Activated CD4-positive, CD25-positive, alpha-beta regulatory T cell treated with anti-CD3 and anti-CD28 coated beads, Interleukin-2, amount 50 U/mL, for 72 hours (primary cell): ENCODE measurements around the gene VWA7.
"Not testable (repeated sequence)": the region's sequence is repeated elsewhere in the genome, so short reads cannot be mapped to it uniquely, and the experiment has no call there.

ENCODE experiments used
- DNase-seq: peaks from one replicate; pipeline ENCODE4 v3.0.0; 2021

Gene VWA7, protein sequence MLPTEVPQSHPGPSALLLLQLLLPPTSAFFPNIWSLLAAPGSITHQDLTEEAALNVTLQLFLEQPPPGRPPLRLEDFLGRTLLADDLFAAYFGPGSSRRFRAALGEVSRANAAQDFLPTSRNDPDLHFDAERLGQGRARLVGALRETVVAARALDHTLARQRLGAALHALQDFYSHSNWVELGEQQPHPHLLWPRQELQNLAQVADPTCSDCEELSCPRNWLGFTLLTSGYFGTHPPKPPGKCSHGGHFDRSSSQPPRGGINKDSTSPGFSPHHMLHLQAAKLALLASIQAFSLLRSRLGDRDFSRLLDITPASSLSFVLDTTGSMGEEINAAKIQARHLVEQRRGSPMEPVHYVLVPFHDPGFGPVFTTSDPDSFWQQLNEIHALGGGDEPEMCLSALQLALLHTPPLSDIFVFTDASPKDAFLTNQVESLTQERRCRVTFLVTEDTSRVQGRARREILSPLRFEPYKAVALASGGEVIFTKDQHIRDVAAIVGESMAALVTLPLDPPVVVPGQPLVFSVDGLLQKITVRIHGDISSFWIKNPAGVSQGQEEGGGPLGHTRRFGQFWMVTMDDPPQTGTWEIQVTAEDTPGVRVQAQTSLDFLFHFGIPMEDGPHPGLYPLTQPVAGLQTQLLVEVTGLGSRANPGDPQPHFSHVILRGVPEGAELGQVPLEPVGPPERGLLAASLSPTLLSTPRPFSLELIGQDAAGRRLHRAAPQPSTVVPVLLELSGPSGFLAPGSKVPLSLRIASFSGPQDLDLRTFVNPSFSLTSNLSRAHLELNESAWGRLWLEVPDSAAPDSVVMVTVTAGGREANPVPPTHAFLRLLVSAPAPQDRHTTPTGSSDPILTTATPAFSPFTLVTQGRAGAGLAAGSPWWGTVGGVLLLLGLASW

DNA sequence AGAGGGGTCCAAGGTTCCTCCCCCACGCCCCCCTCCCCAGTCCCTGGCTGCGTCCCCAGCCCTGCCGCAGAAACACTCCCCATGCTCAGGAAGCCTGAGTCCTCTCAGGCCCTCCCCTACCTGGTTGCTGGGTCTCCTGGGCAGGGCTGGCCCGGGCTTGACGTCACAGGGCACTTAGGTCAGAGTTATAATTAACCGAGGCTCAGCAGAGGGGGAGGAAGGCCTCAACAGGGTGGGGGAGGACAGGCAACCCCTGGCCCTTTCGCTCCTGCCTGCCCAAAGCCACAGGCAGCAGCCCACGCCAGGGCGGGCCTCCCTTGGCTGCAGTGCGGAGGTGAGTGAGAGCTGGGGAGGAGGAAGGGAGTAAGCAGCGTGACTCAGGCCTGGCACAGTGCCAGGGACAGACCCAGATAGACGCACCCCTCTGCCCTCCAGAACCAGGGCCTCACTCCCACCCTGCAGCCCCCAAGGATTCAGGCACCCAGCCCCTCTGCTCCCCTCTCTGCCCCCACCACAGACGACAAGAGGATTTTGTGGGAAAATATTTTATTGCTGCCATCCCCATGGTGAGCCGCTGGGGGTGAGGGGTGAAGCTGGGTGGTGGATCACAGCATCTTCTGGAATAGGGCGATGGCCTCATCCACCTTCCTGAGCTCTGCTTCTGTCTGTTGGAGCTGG, at the start of gene VWA7:
TSS of gene VWA7 (minus strand) at position 340 of the 678 bp plus-strand sequence. CDS start 549 bp downstream, outside the sequence.
- peak; percentile 72 for DNase-seq

DNA sequence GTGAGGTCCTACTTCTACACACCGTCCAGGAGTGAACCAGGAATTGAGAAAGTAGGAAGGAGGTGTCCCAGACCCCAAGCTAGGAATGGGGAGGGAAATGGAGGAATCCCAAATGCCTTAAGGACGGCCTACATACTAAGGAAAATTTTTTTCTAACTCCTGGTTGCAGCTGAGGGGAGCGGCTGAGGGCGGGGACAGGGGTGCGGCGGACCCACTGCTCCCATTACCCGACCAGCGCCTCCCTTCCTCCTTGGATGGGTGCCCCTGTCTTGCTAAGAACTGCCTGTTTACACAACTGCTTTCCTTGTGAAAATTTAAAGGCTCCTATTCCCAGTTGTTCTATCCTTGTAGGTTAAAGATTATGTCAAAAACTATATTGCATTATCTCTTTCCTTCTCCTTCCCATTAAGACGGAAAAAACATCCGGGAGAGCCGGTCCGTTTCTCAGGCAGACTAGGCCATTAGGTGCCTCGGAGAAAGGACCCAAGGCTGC, 49.7 kb upstream of the VWA7 start:
- DNase-seq = no peak

DNA sequence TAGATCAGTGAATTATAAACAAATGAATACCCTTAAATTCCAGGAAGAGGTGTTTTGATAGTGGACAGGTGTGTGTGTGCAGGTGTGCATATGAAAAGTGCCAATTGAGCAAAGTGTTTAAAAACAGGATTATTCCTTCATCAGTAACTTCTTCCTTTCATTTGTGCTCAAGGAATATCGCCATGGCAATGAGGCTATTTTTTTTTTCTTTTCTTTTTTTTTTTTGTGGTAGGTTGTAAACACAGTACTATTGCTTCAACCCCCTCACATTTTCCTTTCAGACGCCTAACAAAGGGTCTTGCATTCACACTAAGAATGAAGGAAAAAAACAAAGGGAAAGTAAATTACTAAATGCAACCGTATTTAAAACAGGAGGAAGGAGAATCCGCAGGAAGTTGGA, 48.4 kb upstream of the VWA7 start:
- no peak for DNase-seq

DNA sequence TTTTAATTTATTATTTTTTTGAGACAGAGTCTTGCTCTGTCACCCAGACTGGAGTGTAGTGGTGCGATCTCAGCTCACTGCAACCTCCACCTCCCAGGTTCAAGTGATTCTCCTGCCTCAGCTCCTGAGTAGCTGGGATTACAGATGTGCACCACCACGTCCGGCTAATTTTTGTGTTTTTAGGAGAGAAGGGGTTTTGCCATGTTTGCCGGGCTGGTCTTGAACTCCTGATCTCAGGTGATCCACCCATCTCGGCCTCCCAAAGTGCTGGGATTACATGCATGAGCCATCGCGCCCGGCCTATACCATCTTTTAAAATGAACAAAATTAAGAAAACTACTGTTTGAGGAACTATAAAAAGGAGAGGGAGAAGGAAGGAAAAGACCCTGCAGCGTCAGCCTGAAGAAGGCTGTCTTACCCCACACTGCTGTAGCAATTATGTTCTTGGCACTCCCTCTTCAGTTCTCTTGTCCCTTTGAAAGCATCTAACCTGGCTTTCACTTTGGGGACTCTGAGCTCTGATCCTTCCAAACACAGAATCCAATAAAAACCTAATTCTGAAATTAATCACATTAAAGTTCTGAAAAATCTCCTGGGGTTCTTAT, 46.6 kb upstream of the VWA7 start:
- not testable (repeated sequence) for DNase-seq

DNA sequence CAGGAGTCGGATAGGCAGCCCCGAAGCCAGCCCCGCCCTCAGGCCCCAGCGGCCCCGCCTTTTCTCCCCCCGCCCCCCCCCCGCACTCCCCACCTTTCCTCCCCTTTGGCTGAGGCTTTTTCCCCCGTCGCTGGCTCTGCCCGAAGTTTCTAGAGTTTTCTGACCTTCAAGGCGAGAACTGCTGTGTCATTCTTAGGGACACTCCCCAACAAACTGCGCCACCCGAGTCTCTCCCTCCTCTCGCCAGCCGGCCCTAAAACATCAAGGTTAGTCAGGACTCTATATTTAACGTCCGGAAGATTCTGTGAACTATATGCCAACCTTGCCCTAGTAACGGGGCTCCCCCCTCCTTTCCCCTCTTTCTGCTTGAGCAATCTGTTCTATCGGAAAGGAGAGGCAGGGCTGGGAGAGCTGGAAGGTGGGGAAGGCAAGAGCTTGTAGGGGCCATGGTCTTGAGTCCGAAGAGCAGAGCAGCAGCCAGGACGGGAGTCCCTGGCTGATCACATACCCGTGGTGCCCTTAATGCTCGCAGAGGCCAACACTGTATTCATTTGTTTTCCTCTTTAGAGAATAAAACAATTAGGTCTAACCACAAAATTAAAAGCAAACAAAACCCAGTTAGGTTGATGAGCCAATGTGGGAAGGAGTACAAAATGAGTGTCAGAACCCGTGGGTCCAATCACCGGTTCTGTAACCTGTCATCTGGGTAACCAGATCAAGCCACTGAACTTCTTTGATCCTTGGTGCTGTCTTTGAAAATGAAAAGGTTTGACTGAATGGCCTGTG, 45.1 kb upstream of the VWA7 start:
- DNase-seq = peak; percentile 69

DNA sequence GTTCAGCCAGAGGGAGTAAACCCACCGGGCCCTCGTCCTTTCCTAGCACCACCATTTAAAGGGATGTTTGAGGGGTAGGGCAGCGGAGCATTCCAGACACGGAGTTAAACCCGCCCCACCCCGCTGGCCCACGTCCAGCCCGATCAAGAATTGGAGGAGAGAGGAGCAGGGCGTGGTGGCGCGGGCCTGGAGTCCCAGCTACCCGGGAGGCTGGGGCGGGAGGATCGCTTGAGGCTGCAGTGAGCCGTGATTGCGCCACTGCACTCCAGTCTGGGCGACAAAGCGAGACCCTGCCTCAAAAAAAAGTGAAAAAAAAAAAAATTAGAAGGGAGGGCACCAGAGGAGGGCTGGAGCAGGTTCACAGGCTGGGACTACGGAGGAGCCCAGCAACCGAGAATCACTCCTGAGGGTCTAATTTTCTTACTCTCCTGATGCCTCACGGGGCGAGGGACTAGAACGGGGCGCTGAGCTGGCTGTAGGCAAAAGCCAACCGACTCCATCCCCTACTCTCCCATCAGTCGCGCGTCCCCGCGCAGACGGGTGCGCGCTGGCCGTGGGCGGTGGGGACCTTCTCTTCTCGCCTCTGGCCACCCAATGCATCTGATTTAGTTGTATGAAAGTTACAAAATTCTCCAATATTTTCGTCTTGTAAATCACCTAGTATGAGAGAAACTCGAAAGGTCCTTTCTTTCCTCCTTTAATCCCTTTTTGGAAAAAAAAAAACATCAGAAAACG, 44.3 kb upstream of the VWA7 start:
- peak; percentile 75 for DNase-seq

DNA sequence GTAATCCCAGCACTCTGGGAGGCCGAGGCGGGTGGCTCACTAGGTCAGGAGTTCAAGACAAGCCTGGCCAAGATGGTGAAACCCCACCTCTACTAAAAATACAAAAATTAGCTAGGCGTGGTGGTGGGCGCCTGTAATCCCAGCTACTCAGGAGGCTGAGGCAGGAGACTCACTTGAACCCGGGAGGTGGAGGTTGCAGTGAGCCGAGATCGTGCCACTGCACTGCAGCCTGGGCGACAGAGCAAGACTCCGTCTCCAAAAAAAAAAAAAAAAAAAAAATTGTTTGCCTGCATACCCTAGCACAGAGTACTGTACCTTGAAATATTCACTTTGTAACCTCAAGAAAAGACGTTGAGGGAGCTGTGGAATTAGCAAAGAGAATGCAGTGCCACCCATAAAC, 43.3 kb upstream of the VWA7 start:
- not testable (repeated sequence) for DNase-seq

DNA sequence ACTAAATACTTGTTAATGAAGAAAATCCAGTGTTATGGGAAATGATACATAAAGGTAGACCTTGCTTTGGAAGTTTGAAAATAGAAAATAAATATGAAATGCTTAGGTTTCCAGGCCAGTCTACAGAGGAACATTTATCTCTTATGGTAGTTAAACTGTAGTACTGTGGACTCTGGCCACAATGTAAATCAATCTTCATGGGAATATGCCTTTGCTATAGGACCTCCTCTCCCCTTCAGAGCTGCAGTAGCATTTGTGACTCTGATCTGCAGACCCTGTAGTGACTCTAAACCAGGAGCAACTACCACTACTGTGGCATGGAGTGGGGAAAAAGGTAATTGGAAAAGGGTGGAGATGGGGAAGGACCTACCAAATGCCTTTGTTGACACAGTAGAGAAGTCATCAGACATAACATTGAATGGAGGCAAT, 42.8 kb upstream of the VWA7 start:
- DNase-seq = no peak

DNA sequence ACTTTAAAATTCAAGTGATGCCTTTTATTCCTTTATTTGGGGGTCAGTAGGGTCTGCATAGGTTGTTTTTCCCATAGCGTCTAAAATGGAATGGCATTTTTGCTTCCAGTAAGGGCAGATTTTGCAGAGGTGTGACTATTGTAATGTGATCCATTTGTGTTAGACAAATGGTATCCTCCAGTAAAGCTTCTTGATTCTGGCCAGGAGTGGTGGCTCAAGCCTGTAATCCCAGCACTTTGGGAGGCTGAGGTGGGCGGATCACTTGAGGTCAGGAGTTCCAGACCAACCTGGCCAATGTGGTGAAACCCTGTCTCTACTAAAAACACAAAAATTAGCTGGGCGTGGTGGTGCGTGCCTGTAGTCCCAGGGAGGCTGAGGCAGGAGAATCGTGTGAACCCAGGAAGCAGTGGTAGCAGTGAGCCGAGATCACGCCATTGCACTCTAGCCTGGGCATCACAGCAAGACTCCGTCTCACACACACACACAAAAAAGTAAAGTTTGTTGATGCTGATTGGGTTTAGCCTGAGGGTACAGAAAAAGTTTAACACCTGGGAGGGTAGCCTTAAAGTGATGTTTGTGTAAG, 40.9 kb upstream of the VWA7 start:
- DNase-seq = not testable (repeated sequence)

DNA sequence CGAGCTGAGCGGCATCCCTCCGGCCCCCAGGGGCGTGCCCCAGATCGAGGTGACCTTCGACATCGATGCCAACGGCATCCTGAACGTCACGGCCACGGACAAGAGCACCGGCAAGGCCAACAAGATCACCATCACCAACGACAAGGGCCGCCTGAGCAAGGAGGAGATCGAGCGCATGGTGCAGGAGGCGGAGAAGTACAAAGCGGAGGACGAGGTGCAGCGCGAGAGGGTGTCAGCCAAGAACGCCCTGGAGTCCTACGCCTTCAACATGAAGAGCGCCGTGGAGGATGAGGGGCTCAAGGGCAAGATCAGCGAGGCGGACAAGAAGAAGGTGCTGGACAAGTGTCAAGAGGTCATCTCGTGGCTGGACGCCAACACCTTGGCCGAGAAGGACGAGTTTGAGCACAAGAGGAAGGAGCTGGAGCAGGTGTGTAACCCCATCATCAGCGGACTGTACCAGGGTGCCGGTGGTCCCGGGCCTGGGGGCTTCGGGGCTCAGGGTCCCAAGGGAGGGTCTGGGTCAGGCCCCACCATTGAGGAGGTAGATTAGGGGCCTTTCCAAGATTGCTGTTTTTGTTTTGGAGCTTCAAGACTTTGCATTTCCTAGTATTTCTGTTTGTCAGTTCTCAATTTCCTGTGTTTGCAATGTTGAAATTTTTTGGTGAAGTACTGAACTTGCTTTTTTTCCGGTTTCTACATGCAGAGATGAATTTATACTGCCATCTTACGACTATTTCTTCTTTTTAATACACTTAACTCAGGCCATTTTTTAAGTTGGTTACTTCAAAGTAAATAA, 40.2 kb upstream of the VWA7 start:
- not testable (repeated sequence) for DNase-seq

DNA sequence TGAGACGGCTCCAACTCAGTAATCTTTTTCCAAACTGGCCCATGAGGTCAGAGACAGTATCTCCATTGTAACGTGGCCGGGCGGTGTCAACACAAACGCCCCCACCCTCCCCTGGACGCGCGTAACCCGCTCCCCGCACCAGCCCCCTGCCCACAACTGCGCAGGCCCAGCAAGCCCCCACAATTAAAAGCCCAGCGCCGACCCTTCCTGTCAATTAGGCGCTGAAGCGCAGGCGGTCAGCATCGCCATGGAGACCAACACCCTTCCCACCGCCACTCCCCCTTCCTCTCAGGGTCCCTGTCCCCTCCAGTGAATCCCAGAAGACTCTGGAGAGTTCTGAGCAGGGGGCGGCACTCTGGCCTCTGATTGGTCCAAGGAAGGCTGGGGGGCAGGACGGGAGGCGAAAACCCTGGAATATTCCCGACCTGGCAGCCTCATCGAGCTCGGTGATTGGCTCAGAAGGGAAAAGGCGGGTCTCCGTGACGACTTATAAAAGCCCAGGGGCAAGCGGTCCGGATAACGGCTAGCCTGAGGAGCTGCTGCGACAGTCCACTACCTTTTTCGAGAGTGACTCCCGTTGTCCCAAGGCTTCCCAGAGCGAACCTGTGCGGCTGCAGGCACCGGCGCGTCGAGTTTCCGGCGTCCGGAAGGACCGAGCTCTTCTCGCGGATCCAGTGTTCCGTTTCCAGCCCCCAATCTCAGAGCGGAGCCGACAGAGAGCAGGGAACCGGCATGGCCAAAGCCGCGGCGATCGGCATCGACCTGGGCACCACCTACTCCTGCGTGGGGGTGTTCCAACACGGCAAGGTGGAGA, 38.1 kb upstream of the VWA7 start, which contains the start of the genes HSPA1A and HSPA1L:
TSS of gene HSPA1A (plus strand) at position 519 of the 814 bp plus-strand sequence. CDS start at position 733, 214 bp downstream.
TSS of gene HSPA1L (minus strand) at position 259 of the 814 bp plus-strand sequence. CDS start 3,311 bp downstream, outside the sequence.
- DNase-seq = peak; percentile 70

DNA sequence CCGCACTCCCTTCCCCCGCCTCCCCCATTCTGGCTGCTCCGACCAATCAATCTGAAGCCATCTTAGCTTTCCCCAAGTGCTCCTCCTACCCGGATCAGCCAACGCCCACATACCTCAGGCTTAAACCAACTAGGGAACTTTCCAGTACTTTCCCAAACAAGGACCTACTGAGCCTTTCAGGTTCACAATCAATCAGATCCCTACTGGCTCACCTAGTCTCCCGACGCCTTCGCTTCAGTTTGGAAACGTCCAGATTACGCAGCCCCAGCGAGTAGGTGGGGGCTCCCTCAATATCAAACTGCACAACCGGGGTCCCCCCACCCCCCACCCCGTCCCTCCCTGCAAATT, 37.5 kb upstream of the VWA7 start:
- DNase-seq = peak; percentile 57

DNA sequence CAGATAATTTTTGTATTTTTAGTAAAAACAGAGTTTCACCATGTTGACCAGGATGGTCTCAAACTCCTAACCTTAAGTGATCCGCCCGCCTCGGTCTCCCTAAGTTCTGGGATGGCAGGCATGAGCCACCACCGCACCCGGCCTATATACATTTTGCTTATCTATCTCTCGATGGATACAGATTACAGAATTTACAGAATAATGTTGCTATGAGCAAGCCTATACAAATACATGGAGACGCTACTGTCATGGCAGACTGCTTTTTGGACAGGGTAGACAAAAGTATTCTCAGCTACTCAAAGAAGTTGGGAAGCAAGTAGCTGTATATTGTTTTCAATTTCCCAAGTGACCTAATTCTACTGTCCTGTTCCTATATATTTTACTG, 36.3 kb upstream of the VWA7 start:
- DNase-seq = no peak

DNA sequence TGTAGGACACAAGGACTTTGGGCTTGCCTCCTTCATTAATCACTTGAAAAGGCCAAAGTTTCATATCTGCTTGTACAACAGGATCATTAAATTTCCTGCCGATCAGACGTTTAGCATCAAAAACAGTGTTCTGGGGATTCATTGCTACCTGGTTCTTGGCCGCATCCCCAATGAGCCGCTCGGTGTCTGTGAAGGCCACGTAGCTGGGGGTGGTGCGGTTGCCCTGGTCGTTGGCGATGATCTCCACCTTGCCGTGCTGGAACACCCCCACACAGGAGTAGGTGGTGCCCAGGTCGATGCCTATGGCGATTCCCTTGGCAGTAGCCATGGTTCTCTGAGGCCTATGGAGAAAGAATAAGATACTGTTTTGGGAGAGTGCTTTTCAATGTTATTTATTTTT, 34.5 kb upstream of the VWA7 start:
- DNase-seq = no peak

DNA sequence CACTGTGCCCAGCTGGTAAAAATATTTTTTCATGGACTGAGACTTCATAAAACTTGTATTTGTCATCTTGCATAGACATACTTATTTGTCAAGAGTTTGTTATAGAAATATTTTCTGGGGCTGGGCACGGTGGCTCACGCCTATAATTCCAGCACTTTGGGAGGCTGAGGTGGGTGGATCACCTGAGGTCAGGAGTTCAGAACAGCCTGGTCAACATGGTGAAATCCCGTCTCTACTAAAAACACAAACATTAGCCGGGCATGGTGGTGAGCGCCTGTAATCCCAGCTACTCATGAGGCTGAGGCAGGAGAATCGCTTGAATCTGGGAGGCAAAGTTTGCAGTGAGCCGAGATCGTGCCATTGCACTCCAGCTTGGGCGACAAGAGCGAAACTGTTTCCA, 31.5 kb upstream of the VWA7 start:
- DNase-seq = not testable (repeated sequence)

DNA sequence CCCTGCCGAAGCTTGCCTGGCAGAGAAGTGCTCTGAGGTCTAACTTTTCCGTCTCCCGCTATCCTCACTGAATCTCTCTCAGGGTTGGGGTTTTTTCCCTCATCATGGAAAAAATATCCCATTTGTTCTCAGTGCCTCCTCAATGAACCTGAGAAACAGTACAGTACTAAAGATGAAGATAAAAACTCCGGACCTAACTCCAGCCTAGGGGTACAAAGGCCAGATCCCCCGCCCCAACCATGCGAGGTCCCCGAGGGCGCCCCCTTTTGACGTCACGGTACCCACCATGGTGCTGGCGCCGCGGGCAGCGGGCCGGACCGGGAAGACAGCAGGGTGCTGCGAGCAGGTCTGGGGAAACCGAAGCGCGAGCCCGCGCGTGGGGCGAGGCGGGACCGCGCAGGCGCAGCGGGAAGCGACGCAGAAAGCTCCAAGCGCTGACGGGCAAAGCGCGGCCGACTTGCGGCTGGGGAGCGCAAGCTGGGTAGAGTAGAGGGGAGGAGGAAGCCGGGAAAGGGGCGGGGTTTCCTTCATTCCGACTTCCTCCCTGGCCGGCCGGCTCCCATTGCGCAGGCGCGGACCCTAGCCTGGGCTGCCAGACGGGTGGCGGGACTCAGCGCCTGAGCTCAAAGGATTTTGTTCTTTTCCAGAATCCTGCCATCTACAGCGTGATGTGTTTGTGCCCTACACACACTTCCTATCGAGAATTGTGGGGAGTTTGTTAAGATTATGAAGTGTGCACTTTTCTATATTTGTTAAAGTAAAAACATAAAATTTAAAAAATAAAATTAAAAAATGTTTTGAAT, 29.5 kb upstream of the VWA7 start, which contains the start of gene LSM2:
TSS of gene LSM2 (minus strand) at position 497 of the 803 bp plus-strand sequence. CDS start at position 288, 209 bp downstream.
- peak; percentile 97 for DNase-seq

DNA sequence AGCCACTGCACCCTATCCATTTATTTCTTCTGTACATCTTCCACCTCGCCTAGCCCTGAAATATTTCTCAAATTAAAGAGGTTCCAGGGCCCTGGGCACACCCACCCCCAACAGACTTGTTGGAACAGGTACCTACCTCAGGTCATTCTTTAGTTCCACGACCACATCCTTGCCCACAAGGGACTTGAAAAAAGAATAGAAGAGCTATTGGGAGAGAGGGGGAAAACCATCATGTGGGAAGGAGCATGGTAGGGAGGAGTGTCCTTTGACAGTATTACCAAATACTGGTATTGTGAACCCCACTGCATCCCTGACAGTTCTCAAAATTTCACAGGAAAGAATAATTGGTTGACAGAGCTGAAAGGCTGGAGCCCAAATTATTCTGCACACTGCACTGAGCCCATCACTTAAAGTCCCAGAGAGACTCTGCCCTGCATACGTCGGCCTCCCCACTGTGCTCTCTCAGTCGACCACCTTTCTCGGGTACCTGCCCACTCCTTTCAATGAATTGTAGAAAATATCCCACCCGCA, 28.9 kb upstream of the VWA7 start:
- DNase-seq = no peak
